Keratinocyte (primary cell): ENCODE results near the gene GSN. TPM values are rescaled to one million over a fixed set of nuclear protein-coding genes. Genes with fewer than 3 reads are reported as not detected.

Experiments
- DNase-seq: peaks from one replicate; pipeline ENCODE4 v3.0.0-alpha.2; 2011; ENCODE audit warnings: low read depth, missing footprints, low spot score
- FAIRE-seq: peaks from 2 replicates; lab custom pipeline; 2011; peaks lifted over from hg19 to GRCh38; lab: Jason Lieb, UNC
- H2AFZ ChIP-seq: 2 replicates; pipeline ENCODE4 v1.6.0; 2012; ENCODE audit warnings: low read length, control low read depth, inconsistent platforms; ENCODE audit not compliant: control insufficient read depth
- H3K27ac ChIP-seq: 2 replicates; pipeline ENCODE4 v1.5.1; 2011; ENCODE audit warnings: low read length; ENCODE audit not compliant: control insufficient read depth, insufficient read depth
- H3K27me3 ChIP-seq: 3 replicates; pipeline ENCODE4 v1.6.0; 2011; ENCODE audit warnings: low read length; ENCODE audit not compliant: control insufficient read depth, insufficient read depth; ENCODE audit errors: extremely low read depth
- H3K36me3 ChIP-seq, 2 experiments: 2 replicates in 1 of 2; 3 replicates in 1 of 2; pipeline ENCODE4 v1.5.1; 2011; ENCODE audit warnings: low read length in 2 of 2, mild to moderate bottlenecking in 1 of 2; ENCODE audit not compliant: control insufficient read depth in 2 of 2, insufficient read depth in 2 of 2; ENCODE audit errors: extremely low read depth in 1 of 2
- H3K4me1 ChIP-seq: 3 replicates; pipeline ENCODE4 v1.5.1; 2011; ENCODE audit warnings: low read length; ENCODE audit not compliant: control insufficient read depth, insufficient read depth; ENCODE audit errors: extremely low read depth
- H3K4me2 ChIP-seq: 3 replicates; pipeline ENCODE4 v1.6.0; 2011; ENCODE audit warnings: low read depth, low read length; ENCODE audit not compliant: control insufficient read depth, insufficient read depth; ENCODE audit errors: extremely low read depth
- H3K4me3 ChIP-seq, 3 experiments: fragments of 200-600 bp in 1 of 3; sonication (generic) in 1 of 3; 2 replicates in 2 of 3; 3 replicates in 1 of 3; pipeline ENCODE4 v1.5.1; 2011 to 2016; ENCODE audit warnings: low read length in 3 of 3, mild to moderate bottlenecking in 3 of 3, control low read depth in 2 of 3, inconsistent platforms in 1 of 3, low read depth in 1 of 3, mixed read lengths in 1 of 3, mixed run types in 1 of 3, moderate library complexity in 1 of 3; ENCODE audit not compliant: control insufficient read depth in 2 of 3, insufficient read depth in 2 of 3; ENCODE audit errors: extremely low read depth in 1 of 3
- H3K79me2 ChIP-seq: 2 replicates; pipeline ENCODE4 v1.6.0; 2012; ENCODE audit warnings: low read length; ENCODE audit not compliant: control insufficient read depth, insufficient read depth
- H3K9ac ChIP-seq: 3 replicates; pipeline ENCODE4 v1.6.0; 2011; ENCODE audit warnings: low read length; ENCODE audit not compliant: control insufficient read depth, insufficient read depth; ENCODE audit errors: extremely low read depth
- H3K9me1 ChIP-seq: 3 replicates; pipeline ENCODE4 v1.6.0; 2011; ENCODE audit warnings: low read length; ENCODE audit not compliant: control insufficient read depth, insufficient read depth; ENCODE audit errors: extremely low read depth
- H3K9me3 ChIP-seq: 2 replicates; pipeline ENCODE4 v1.5.1; 2012; ENCODE audit warnings: low read depth, low read length; ENCODE audit not compliant: control insufficient read depth
- H4K20me1 ChIP-seq: 3 replicates; pipeline ENCODE4 v1.6.0; 2011; ENCODE audit warnings: low read length; ENCODE audit not compliant: control insufficient read depth, insufficient read depth; ENCODE audit errors: extremely low read depth
- EZH2 ChIP-seq: IDR thresholded peaks from one replicate; pipeline ENCODE4 v1.6.1; 2012; ENCODE audit warnings: inconsistent platforms, mild to moderate bottlenecking, low read length, moderate library complexity
- dilution Hi-C: fragments of 300-500 bp; cut with MboI; formaldehyde crosslinking; loops from one replicate; pipeline ENCODE4 v1.7.0; 2020; ENCODE audit warnings: low sequenced_read_pairs; ENCODE audit not compliant: extremely low pct_ligation_motif_present
- polyA plus RNA-seq, 5 experiments: library from polyadenylated mRNA; depleted of rRNA in 3 of 5; stranded (reverse) in 3 of 5; stranded (forward) in 1 of 5; unstranded in 1 of 5; fragments of >200 nt; gene quantifications; 1 replicate in 1 of 5; 2 replicates in 3 of 5; 3 replicates in 1 of 5; pipeline versions ENCODE4 v1.2.1 to v1.2.3, GENCODE V29; 2011 to 2012; ENCODE audit warnings: missing spikeins in 2 of 5, low read depth in 1 of 5, low replicate concordance in 1 of 5
- TF ChIP-seq, protein P1 (sequence below), 3 experiments: IDR thresholded peaks in 1 of 3; conservative IDR thresholded peaks in 1 of 3; optimal IDR thresholded peaks in 1 of 3; 2 replicates in 2 of 3; 3 replicates in 1 of 3; pipeline versions ENCODE3 to v1.5.1; 2011; ENCODE audit warnings: low read length in 3 of 3, mild to moderate bottlenecking in 3 of 3, moderate library complexity in 2 of 3, control low read depth in 1 of 3, inconsistent platforms in 1 of 3; ENCODE audit not compliant: insufficient read depth in 2 of 3; ENCODE audit errors: extremely low read depth in 1 of 3

The GSN gene
- polyA plus RNA-seq, 1 donor (not counting 4 experiments of a cell fraction or from before 2014, with no cell fraction given): 166 TPM

DNA sequence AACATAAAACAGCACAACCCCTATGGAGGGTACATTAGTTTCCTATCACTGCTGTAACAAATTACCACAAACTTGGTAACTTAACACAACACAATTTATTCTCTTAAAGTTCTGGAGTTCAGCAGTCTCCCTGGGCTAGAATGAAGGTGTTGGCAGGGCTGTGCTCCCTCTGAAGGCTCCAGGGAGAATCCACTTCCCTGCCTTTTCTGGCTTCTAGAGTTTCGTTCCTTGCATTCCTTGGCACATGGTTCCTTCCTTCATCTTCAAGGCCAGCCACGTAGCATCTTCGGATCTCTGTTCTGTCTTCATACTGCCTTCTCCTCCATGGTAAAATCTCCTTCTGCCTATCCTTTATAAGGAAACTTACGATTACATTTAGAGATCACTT lies 25.0 kb upstream of the GSN start:
- Histone ChIP-seq H3K4me2 (no peak overlapping the region), H3K27ac (no peak overlapping the region), H3K9me1 (no peaks in the 10 kb centered on the region), H2AFZ (no peak overlapping the region), H3K4me1 (peaks cover 3% of the 10 kb centered on the region), H3K27me3 (no peaks in the 10 kb centered on the region), H4K20me1 (no peaks in the 10 kb centered on the region), H3K36me3 (no peaks in the 10 kb centered on the region), H3K4me3 (no peak overlapping the region), H3K79me2 (no peaks in the 10 kb centered on the region), H3K9ac (no peak overlapping the region), H3K9me3 (no peaks in the 10 kb centered on the region)
- dilution Hi-C loops: no loop called here
- FAIRE-seq: no peak
- no peak for DNase-seq
- no peak for TF ChIP-seq EZH2
- TF ChIP-seq, protein P1, sequence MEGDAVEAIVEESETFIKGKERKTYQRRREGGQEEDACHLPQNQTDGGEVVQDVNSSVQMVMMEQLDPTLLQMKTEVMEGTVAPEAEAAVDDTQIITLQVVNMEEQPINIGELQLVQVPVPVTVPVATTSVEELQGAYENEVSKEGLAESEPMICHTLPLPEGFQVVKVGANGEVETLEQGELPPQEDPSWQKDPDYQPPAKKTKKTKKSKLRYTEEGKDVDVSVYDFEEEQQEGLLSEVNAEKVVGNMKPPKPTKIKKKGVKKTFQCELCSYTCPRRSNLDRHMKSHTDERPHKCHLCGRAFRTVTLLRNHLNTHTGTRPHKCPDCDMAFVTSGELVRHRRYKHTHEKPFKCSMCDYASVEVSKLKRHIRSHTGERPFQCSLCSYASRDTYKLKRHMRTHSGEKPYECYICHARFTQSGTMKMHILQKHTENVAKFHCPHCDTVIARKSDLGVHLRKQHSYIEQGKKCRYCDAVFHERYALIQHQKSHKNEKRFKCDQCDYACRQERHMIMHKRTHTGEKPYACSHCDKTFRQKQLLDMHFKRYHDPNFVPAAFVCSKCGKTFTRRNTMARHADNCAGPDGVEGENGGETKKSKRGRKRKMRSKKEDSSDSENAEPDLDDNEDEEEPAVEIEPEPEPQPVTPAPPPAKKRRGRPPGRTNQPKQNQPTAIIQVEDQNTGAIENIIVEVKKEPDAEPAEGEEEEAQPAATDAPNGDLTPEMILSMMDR (optimal IDR thresholded peaks at IDR 0.05 in 1 of 3, IDR thresholded peaks at IDR 0.05 in 1 of 3, conservative IDR thresholded peaks at IDR 0.05 in 1 of 3; ENCODE audit: extremely low read depth in 1 of 3, insufficient read depth in 2 of 3, low read length in 3 of 3): no peak

DNA sequence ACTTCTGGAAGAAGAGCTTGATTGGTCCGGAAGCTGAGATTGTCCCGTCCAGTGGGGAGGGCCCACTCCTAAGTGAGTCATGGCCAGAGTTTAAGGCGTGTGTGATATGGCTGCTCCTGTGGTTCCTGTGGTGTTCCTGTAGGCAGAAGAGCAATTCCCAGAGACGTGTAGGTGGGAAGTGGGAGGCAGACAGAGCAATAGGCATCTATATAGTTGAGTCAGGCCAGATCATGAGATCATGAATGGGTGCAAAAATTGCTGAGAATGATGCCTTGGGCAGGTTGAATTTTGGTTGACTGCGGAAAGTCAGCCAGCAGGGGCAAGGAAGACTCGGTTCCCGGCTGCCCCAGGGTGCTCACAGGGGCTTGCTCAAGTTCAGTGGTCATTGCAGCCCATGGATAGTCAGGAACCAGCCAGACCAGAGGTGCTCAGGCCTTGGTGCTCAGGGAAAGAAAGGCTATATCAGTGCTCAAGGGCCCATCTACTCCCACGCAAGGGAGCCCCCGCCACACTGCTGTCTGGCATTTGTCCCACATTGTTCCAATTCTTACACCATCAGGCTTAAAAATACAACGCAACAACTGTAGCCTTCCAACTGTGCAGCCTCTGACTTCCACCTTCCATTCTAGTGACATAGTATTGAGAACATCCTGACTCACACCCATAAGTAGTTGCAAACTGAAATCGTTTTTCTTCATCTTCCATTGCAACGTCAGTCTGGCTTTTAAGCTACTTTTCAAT lies 21.0 kb upstream of the GSN start:
- H3K4me3 ChIP-seq: no peak overlapping the region
- H3K27ac ChIP-seq: no peak overlapping the region
- no peak overlapping the region for H3K4me2 ChIP-seq
- no peaks in the 10 kb centered on the region for H3K9me3 ChIP-seq
- H3K36me3 ChIP-seq: no peaks in the 10 kb centered on the region
- H3K27me3 ChIP-seq: no peaks in the 10 kb centered on the region
- no peaks in the 10 kb centered on the region for H4K20me1 ChIP-seq
- peaks cover 3% of the 10 kb centered on the region for H3K4me1 ChIP-seq
- DNase-seq: no peak
- no peak overlapping the region for H2AFZ ChIP-seq
- no peak for FAIRE-seq
- dilution Hi-C loops: no loop called here
- no peaks in the 10 kb centered on the region for H3K79me2 ChIP-seq
- H3K9me1 ChIP-seq: no peaks in the 10 kb centered on the region
- TF ChIP-seq EZH2: no peak
- TF ChIP-seq, protein P1 (optimal IDR thresholded peaks at IDR 0.05 in 1 of 3, IDR thresholded peaks at IDR 0.05 in 1 of 3, conservative IDR thresholded peaks at IDR 0.05 in 1 of 3; ENCODE audit: extremely low read depth in 1 of 3, insufficient read depth in 2 of 3, low read length in 3 of 3): no peak
- no peak overlapping the region for H3K9ac ChIP-seq
